HG03159 (cell line): ENCODE measurements around the gene OR4K2.
"Not testable (repeated sequence)": the region's sequence is repeated elsewhere in the genome, so short reads cannot be mapped to it uniquely, and the experiment has no call there.

Source experiments
- ATAC-seq: cut with Tn5 transposase; IDR thresholded peaks from one replicate; pipeline ENCODE4 v1.9.1; 2021; ENCODE audit warnings: mild to moderate bottlenecking, moderate library complexity; ENCODE audit not compliant: unreplicated experiment

OR4K2 gene, protein sequence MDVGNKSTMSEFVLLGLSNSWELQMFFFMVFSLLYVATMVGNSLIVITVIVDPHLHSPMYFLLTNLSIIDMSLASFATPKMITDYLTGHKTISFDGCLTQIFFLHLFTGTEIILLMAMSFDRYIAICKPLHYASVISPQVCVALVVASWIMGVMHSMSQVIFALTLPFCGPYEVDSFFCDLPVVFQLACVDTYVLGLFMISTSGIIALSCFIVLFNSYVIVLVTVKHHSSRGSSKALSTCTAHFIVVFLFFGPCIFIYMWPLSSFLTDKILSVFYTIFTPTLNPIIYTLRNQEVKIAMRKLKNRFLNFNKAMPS

DNA sequence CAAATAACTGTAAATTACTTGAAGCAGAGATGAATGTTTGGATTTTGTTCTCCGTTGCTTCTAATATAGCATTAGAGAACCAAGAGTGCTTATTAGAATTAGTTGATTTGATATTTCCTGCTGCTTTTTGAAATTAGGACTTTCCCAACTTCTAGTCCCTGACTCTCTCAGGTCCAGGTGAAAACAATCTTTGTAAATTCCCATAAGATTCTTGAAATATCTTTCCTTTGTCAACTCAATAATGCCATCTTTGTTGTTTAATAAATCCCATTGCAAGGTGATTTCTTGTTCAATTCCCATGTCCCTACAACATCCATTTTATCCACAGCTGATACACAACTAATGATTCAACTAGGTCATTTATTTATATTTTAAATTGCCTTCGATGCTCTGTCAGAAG is at the start of gene OR4K2:
TSS of gene OR4K2 (plus strand) at position 301 of the 400 bp plus-strand sequence. CDS start 1,126 bp downstream, outside the sequence.
- ATAC-seq = no peak

DNA sequence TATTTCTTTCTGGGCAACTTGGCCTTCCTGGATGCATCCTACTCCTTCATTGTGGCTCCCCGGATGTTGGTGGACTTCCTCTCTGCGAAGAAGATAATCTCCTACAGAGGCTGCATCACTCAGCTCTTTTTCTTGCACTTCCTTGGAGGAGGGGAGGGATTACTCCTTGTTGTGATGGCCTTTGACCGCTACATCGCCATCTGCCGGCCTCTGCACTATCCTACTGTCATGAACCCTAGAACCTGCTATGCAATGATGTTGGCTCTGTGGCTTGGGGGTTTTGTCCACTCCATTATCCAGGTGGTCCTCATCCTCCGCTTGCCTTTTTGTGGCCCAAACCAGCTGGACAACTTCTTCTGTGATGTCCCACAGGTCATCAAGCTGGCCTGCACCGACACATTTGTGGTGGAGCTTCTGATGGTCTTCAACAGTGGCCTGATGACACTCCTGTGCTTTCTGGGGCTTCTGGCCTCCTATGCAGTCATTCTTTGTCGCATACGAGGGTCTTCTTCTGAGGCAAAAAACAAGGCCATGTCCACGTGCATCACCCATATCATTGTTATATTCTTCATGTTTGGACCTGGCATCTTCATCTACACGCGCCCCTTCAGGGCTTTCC is 47.2 kb upstream of the OR4K2 start:
- ATAC-seq = not testable (repeated sequence)

DNA sequence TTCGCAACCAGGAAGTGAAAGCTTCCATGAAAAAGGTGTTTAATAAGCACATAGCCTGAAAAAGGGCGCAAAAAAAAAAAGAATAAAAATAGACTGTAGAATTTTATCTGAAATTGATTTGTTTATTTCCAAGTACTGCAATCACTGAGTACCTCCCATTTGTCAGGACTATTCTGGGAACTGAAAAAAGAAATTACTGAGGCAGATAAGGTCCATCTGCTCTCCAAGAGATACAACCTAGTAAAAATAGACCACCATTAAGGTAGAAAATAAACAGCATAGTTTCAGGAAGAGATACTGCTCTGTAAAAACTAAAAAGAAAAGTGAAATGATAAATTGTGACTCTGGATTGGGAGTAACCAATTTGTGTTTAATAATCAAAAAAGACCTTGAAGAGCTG is 46.6 kb upstream of the OR4K2 start:
- ATAC-seq = no peak

DNA sequence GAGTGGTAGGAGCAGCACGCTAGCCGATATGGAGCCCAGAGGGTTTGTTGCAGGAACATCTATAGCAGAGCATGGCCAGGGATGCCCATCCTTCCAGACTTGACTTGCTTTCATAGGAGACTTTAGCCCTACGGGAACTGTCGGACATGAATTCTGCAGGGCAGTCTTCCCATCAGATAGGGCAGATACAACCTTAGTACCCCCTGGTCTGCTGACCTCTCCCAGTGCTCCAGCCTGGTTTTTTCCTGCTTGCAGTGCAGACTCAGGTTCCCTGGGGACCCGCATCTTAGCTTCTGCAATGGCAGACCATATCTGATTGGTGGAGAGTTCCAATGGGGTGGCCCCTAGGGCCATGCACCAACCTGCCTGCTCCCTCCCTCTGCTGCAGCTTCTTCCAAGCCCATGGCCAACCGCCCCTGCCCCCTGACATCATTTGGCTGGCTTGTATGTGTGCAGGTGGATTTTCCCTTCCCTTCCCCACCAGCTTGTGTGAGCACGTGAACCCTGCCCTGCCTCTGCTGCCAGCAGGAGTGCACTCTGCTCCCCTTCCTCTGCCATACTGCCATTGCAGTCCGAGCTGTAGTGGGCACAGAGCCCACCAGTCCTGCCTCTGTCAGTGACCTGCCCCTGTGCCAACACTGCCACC is 40.6 kb upstream of the OR4K2 start:
- not testable (repeated sequence) for ATAC-seq

DNA sequence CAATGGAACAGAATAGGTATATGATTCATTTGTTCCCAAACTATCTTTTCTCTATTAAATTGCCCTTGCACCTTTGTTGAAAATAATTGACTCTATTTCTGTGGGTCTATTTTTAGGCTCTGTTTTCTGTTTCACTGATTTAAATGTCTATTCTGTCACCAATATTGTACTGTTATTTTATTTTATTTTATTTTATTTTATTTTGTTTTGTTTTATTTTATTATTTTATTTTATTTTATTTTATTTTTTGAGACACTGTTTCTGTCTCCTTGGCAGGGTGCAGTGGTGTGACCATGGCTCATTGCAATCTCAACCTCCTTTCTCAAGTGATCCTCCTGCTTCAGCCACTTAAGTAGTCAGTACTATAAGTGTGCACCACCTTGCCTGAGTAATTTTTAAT is 36.5 kb upstream of the OR4K2 start:
- no peak for ATAC-seq

DNA sequence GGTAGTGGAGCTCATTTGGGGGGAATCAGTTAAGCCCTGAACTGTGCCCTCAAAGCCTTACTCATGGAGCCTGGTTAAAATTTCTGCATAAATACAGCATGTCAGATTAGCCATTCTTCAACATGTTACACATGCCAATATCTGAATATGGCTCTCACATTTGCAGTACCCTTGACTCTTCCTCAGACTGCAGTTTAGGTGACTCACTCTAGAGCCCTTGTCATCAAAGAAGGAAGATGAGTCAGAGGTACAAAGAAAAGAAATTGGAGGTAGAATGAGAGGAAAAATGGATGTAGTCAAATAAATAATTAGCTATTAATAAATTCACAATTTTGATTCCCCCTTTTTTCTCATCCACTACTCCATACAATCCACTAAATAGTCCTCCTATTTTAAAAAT is 23.6 kb upstream of the OR4K2 start:
- no peak for ATAC-seq

DNA sequence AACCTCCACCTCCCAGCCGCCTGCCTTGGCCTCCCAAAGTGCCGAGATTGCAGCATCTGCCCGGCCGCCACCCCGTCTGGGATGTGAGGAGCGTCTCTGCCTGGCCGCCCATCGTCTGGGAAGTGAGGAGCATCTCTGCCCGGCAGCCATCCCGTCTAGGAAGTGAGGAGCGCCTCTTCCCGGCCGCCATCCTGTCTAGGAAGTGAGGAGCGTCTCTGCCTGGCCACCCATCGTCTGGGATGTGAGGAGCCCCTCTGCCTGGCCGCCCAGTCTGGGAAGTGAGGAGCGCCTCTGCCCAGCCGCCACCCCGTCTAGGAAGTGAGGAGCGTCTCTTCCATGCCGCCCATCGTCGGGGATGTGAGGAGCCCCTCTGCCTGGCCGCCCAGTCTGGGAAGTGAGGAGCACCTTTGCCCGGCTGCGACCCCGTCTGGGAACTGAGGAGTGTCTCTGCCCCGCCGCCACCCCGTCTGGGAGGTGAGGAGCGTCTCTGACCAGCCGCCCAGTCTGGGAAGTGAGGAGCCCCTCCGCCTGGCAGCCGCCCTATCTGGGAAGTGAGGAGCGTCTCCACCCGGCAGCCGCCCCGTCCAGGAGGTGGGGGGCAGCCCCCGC is 8.8 kb upstream of the OR4K2 start:
- ATAC-seq = not testable (repeated sequence)

DNA sequence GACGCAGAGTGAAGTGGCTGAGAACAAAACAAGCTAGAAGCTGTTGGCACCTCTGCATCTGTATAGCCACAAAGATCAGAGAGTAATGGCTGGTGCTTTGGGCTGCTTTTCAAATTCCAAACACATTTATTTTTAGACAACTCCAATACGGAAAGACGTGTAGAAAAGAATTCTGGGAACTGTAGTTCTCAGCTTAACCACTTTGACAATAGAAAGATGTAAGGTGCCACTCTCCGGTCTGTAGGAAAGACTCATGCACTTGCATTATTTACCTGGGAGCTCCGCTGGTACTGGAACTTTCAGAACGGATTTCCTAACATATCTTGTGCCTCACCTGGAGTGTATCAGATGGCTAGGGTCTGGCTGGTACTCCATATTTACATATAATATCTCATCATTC is 1.8 kb upstream of the OR4K2 start:
- no peak for ATAC-seq

DNA sequence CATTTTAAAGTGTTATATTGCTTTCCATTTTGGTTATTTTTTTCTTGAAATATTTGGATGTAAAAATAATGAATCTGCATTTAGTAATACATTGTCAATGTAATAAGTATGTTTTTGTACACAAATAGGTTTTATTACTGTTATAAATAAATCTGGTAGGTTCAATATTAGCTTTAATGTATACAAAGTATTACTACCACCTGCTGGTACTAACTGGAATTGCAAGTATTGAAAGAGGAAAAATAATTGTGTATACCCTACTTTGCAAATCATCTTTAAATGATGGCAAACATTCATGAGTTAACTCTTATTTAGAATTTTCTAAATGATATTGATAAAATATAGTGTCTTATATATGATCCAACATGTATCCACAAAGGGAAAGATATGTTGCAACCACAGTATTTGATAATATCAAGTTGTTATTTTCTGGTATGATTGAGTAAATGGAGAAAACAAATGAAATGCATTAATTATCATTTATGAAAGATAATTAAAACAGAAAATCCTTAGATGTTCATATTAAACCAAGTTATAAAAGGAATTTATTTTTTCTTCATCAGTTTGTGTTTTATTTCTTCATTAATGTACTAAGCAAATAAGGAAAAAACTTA is 3.2 kb downstream of the OR4K2 start:
- no peak for ATAC-seq

DNA sequence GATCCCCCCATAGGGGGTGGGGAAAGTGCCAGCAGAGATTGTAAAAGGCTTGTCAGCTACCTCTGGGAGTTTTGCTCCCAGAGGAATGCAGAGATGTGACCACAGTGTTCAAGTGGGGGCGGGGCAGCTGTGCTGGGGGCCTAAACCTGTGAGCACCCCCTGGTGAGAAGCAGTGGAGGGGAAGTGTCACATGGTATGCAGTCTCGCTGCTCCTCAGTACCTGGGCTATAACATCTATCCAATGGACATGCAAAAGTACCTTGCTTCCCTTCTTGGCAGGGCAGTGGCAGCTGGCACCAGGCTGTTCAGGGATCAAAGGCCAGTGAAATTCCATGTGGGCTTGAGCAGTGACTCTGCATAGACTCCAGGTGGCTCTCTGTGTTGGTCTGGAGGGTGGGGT is 20.3 kb downstream of the OR4K2 start:
- no peak for ATAC-seq

DNA sequence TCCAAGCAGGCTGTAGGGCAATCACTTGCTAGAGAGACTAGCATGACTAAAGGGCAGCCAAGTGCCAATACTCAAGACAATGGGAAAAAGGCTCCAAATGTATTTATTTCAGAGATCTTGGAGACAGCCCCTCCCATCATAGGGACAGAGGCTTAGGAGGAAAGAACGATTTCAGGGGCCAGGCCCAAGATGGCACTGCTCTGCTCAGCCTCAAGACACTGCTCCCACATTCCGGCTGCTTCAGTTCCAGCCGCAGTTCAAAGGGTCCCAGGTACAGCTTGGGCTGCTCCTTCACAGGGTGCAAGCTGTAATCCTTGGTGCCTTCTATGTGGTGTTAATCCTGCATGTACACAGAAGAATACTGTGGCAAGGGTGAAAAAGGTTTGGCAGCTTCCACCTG is 26.1 kb downstream of the OR4K2 start:
- no peak for ATAC-seq

DNA sequence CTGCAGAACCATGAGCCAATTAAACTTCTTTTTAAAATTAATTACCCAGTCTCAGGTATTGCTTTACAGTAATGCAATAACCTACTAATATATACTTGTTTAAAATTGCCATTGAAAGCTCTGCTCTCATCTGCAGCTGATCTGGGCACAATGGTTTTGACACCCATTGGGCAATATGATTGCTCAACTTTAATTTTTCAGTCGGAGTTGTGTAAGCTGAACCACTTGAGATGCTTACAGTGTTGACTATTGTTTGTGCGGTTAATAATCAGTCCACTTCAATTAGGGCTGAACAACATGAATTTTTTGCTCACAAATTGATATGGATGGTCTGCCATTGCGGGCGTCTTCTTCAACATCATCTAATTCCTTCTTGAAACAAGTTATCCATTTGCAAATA is 27.5 kb downstream of the OR4K2 start:
- ATAC-seq = no peak

DNA sequence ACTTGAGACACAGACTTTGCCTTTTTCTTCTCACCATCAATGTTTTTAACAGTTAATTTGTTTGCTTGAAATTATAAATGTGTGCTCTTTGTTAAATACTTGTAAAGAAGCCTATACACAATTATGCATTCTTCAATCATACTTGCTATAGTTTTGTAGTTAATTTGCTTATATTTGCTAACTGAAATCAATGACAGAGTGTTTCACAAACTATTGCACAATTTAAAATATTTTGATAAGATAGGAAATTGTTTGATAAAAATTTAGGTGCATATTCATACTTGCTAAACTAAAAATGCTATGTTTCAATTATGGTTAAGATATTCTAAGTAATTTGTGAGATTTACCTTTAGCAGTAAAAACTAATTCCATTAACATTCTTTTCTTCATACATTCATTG is 31.7 kb downstream of the OR4K2 start:
- no peak for ATAC-seq

DNA sequence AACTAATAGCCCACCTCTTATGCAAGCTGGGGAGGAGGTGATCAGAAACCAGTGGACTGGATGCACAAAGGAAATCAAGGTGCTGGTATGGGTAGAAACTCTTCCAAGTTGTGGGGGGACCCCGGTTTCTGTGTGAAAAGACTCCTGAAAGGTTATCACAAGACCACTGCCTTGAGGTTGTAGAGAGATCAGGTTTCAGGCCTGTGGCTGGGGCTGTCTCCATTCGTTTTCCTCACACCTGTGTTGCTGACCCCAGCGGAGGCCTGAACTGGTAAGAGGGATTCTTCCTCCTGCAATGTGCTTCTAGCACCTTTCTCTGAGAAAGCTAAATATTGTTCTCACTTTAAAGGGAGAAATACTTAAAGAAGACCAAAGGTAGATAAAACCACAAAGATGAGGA is 36.2 kb downstream of the OR4K2 start:
- ATAC-seq = no peak

DNA sequence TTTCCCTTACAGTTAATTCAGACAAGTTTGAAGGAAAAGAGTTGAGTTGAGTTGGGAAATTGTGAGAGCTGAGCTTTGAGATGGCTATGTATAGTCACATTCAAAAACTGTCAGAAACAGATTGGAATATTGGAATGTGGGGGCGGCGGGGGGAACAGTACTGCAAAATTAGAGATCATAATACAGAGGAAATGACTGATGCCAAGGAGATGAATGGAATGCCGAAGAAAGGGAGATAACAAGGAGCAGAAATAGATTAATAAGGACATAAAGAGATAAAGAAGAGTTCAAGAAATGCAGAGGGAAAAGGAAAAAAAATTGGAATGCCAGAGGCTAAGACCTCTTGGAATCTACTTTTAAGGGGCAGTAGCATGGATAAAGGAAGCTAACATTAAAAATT is 42.3 kb downstream of the OR4K2 start:
- ATAC-seq = no peak

DNA sequence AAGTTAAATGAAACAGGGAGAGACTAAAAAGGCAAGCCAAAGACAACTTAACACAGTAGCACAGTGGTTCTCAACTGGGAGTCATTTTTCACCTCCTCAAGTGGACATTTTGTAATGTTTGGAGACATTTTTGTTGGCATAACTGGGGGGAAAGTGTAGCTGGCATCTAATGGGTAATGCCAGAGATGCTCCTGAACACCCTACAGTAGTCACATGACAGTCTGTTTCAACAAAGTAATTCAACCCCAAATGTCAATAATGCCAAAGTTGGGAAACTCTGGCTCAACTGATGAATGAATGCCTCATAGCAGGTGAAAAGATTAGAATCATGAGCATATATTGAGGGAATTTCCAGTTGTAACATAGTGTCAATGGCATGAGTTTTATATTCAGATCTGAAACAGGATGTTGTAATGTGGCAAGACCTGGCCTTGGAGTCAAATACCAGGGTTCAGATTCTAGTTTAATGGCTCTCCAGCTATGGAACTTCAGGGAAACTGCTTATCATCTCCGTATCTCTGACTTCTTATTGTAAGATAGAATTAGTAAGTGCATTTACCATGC is 43.1 kb downstream of the OR4K2 start:
- no peak for ATAC-seq

DNA sequence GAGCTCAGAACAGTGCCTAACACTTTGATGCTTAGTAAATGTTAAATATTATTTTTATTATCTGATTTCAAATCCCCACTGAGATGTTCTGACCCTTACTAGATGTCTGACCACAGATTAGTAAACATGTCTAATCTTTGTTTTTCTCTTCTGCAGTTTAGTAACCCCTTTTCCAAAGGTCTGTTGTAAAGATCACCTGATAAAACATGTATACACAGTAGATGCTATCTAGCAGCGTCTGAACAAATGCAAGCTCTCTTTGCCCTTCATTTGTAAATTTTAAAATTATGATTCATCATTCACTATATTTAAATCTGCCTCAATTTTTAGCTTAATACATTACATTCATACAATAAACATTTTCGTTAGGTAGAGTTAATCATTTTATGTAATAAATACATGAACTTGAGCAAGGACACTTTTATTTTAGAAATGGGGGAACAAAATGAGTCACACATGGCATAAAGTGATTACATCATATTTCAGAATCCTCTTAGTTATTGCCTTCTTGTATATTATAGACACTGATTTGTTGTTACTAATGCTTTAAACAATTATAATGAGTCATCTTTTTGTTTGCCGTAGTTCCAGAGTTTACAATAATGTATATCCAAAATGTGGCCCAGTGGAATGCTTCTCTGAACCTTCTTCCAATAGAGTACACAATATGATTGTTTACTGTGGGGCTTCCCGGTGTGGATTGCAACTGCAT is 43.8 kb downstream of the OR4K2 start:
- ATAC-seq = no peak

DNA sequence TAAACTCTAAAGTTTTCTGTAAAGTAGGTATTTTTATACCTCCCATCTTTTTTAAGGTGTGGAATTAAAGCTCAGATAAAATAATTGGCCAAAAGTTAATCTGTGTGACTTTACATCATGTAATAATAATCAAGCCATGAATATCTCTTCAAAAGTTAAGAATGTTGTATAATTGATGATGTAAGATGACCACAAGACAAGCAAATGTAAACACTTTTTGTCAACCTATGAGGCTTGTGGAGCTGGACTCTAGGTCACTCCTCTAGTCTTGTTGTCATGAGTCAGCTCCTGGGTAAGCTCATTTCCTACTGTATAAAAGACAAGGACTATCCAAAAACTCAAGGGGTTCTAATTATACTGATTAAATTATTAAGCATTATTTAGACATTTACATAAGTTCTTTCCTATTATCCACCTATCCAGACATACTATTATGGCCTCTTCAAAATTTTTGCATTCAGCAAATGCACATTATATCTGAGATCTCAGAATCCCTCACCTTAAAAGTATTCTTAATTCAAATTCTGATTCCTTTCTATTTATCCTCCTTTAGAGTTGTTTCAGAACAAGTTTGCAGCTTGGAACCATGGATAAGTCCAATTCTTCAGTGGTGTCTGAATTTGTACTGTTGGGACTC is 45.2 kb downstream of the OR4K2 start, which contains the start of gene OR4K5:
TSS of gene OR4K5 (plus strand) at position 587 of the 637 bp plus-strand sequence. CDS start at position 587, 0 bp downstream.
- no peak for ATAC-seq

DNA sequence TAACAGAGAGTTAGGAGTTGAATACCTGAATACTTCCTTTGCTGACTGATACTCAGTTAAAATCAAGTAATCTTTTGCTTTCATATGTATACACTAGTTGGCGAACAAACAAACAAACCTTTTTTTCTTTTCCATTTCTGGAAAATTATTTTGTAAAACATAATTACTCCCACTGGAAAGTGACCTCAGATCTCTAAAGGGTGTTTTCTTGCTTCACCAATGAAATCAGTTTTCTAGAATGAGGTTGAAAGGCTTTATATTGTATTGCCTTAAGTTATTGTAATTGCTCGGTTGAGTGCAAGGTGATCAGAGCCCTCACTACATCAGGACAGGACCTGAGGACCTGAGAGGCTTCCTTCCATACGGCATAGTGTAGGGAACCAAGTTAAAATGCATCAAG is 55.7 kb downstream of the OR4K2 start, which contains the start of gene OR4K1:
TSS of gene OR4K1 (plus strand) at position 301 of the 400 bp plus-strand sequence. CDS start 4,750 bp downstream, outside the sequence.
- ATAC-seq = no peak
